ENCODE results near the gene FGGY.
"Not testable (repeated sequence)": the region's sequence is repeated elsewhere in the genome, so short reads cannot be mapped to it uniquely, and the experiment has no call there.

The FGGY gene

GRCh38 chr1:59444520-59444919 lies 147.6 kb downstream of the FGGY start:
- no peak for DNase-seq (ENCODE audit: low spot score)

- no peak for DNase-seq (ENCODE audit: low spot score)
Observed at GRCh38 chr1:59445040-59445439, 148.1 kb downstream of the FGGY start.

- no peak for DNase-seq (ENCODE audit: low spot score)
Observed at GRCh38 chr1:59446257-59446901, 149.5 kb downstream of the FGGY start.

GRCh38 chr1:59452026-59452425 lies 155.1 kb downstream of the FGGY start:
- DNase-seq (ENCODE audit: low spot score): no peak

GRCh38 chr1:59452559-59452958 lies 155.7 kb downstream of the FGGY start:
- DNase-seq (ENCODE audit: low spot score): no peak

- no peak for DNase-seq (ENCODE audit: low spot score)
Observed at GRCh38 chr1:59453297-59453968, 156.5 kb downstream of the FGGY start.

- DNase-seq (ENCODE audit: low spot score): no peak
Observed at GRCh38 chr1:59455206-59455605, 158.3 kb downstream of the FGGY start.

- DNase-seq (ENCODE audit: low spot score): no peak
Observed at GRCh38 chr1:59457786-59458185, 160.9 kb downstream of the FGGY start.

GRCh38 chr1:59458884-59459283 lies 162.0 kb downstream of the FGGY start:
- DNase-seq (ENCODE audit: low spot score): no peak

GRCh38 chr1:59462942-59463341 lies 166.0 kb downstream of the FGGY start:
- DNase-seq (ENCODE audit: low spot score): not testable (repeated sequence)

- DNase-seq (ENCODE audit: low spot score): not testable (repeated sequence)
Observed at GRCh38 chr1:59465478-59465877, 168.6 kb downstream of the FGGY start.

- no peak for DNase-seq (ENCODE audit: low spot score)
Observed at GRCh38 chr1:59468828-59469428, 172.0 kb downstream of the FGGY start.

GRCh38 chr1:59471991-59472570 lies 175.2 kb downstream of the FGGY start:
- not testable (repeated sequence) for DNase-seq (ENCODE audit: low spot score)

GRCh38 chr1:59473831-59474230 lies 176.9 kb downstream of the FGGY start:
- DNase-seq (ENCODE audit: low spot score): no peak

- no peak for DNase-seq (ENCODE audit: low spot score)
Observed at GRCh38 chr1:59474496-59474895, 177.6 kb downstream of the FGGY start.

GRCh38 chr1:59475737-59476136 lies 178.8 kb downstream of the FGGY start:
- no peak for DNase-seq (ENCODE audit: low spot score)

- no peak for DNase-seq (ENCODE audit: low spot score)
Observed at GRCh38 chr1:59477286-59477685, 180.4 kb downstream of the FGGY start.

- no peak for DNase-seq (ENCODE audit: low spot score)
Observed at GRCh38 chr1:59477867-59478266, 181.0 kb downstream of the FGGY start.

GRCh38 chr1:59478822-59479221 lies 181.9 kb downstream of the FGGY start:
- DNase-seq (ENCODE audit: low spot score): no peak

- no peak for DNase-seq (ENCODE audit: low spot score)
Observed at GRCh38 chr1:59480188-59480888, 183.4 kb downstream of the FGGY start.

- no peak for DNase-seq (ENCODE audit: low spot score)
Observed at GRCh38 chr1:59481881-59482505, 185.1 kb downstream of the FGGY start.

- no peak for DNase-seq (ENCODE audit: low spot score)
Observed at GRCh38 chr1:59482986-59483385, 186.1 kb downstream of the FGGY start.

Measured in hematopoietic multipotent progenitor cell treated with erythropoietin and hydrocortisone succinate and interleukin-3 and kit ligand, for 17 days (in vitro differentiated cells).